Neural cell (in vitro differentiated cells): ENCODE measurements around the gene EBF3.

Experiments used
- EP300 ChIP-seq: fragments of 450-650 bp; conservative IDR thresholded peaks from 2 replicates; pipeline ENCODE4 v1.6.1; 2014; ENCODE audit warnings: antibody characterized with exemption, mild to moderate bottlenecking, moderate library complexity; ENCODE audit not compliant: poor library complexity, severe bottlenecking
- EZH2 ChIP-seq: fragments of 200-600, 300-800 bp; shearing (Covaris generic), sonication (generic); IDR thresholded peaks from 2 replicates; pipeline ENCODE4 v1.6.1; 2014; ENCODE audit warnings: antibody characterized with exemption, low read length, borderline replicate concordance, mild to moderate bottlenecking; ENCODE audit not compliant: insufficient read depth, poor library complexity, severe bottlenecking
- RAD21 ChIP-seq: fragments of 450-650 bp; conservative IDR thresholded peaks from 2 replicates; pipeline ENCODE4 v1.6.1; 2014; ENCODE audit warnings: antibody characterized with exemption, mild to moderate bottlenecking, moderate library complexity
- REST ChIP-seq: IDR thresholded peaks from 2 replicates; pipeline ENCODE4 v1.6.1; 2012; ENCODE audit warnings: borderline replicate concordance
- TAF1 ChIP-seq: IDR thresholded peaks from 2 replicates; pipeline ENCODE4 v1.6.1; 2012; ENCODE audit warnings: low read depth
- TF ChIP-seq, protein P1 (sequence below): fragments of 450-650 bp; IDR thresholded peaks from 2 replicates; pipeline ENCODE4 v1.5.1; 2014; ENCODE audit warnings: antibody characterized with exemption, mild to moderate bottlenecking, moderate library complexity; ENCODE audit not compliant: poor library complexity, severe bottlenecking

DNA sequence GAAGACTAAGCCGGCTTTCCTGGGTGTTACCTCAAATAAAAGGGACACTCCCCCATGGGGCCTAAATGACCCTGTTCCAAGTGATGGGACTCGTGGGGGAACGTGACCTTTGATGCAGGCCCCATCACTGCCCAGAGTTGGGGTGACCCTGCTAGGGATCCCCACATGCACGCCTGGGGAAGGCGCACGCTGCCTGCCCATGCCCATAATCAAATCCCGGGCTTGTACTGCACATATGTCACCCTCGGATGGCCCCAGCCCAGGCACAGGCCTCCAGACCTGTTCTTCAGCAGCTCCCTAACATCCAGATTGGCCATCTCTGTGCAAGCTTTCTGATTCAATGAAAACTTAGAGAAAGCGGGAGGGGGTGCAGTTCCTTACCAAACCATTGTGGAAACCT is 14.7 kb downstream of the EBF3 start:
- TF ChIP-seq EZH2 (no peak), RAD21 (no peak), REST (no peak), EP300 (no peak), TAF1 (no peak)
- TF ChIP-seq, protein P1, sequence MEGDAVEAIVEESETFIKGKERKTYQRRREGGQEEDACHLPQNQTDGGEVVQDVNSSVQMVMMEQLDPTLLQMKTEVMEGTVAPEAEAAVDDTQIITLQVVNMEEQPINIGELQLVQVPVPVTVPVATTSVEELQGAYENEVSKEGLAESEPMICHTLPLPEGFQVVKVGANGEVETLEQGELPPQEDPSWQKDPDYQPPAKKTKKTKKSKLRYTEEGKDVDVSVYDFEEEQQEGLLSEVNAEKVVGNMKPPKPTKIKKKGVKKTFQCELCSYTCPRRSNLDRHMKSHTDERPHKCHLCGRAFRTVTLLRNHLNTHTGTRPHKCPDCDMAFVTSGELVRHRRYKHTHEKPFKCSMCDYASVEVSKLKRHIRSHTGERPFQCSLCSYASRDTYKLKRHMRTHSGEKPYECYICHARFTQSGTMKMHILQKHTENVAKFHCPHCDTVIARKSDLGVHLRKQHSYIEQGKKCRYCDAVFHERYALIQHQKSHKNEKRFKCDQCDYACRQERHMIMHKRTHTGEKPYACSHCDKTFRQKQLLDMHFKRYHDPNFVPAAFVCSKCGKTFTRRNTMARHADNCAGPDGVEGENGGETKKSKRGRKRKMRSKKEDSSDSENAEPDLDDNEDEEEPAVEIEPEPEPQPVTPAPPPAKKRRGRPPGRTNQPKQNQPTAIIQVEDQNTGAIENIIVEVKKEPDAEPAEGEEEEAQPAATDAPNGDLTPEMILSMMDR: no peak
